ENCODE results near the gene ESCO1.

ESCO1 gene

GRCh38 chr18:21484851-21485636 lies 115.5 kb downstream of the ESCO1 start:
- DNase-seq, result no peak

DNA sequence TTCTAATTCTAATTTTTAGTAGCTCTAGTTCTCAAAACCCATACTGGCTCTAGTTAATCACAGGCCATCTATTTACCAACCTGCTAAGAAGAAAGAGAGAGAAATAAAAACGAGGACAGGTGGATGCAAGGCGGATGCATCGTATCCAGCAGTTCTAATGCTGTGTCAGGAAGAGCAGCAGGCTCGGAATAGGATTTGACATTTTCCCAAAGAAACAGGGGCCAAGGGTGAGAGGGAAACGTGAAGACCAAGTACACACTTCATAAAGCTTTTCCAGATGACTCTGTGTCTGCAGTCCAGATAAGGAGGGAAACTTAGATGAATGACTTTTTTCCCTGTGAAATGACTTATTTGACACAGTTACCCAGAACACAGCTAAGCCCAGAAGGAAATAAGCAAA lies 117.5 kb downstream of the ESCO1 start:
- DNase-seq, result no peak

- DNase-seq, result no peak
Observed at GRCh38 chr18:21481739-21482138, 118.8 kb downstream of the ESCO1 start.

GRCh38 chr18:21479721-21480120 lies 120.8 kb downstream of the ESCO1 start:
- DNase-seq, result no peak
